SK-N-SH (cell line): ENCODE measurements around the gene PUDP. TPM values are rescaled to one million over a fixed set of nuclear protein-coding genes. Genes with fewer than 3 reads are reported as not detected.

ENCODE experiments used
- CTCF ChIA-PET: fragments of 300-600, 350-600 bp; formaldehyde crosslinking; extraction: SDS; loops from one replicate; lab custom pipeline; 2021; lab: Yijun Ruan, JAX
- POLR2A ChIA-PET: fragments of 350-600 bp; sonication (Branson Sonifier 250); formaldehyde crosslinking; extraction: SDS; loops from one replicate; lab custom pipeline; 2020; ENCODE audit warnings: antibody characterized with exemption, inconsistent platforms; lab: Yijun Ruan, JAX
- DNase-seq: peaks from one replicate; pipeline ENCODE4 v3.0.0; 2012
- H2AFZ ChIP-seq: fragments of 200-600 bp; sonication (generic); 2 replicates; pipeline ENCODE4 v1.8.1; 2016; ENCODE audit warnings: antibody characterized with exemption, mild to moderate bottlenecking, low read depth
- H3F3A ChIP-seq: fragments of 200-600 bp; sonication (generic); replicated peaks from 2 replicates; pipeline ENCODE3; 2016; ENCODE audit warnings: antibody characterized with exemption, mild to moderate bottlenecking; ENCODE audit not compliant: insufficient read depth
- H3K27ac ChIP-seq, 2 experiments: fragments of 200-500 bp in 1 of 2; fragments of 200-600 bp in 1 of 2; sonication (Bioruptor generic) in 1 of 2; sonication (generic), shearing (Covaris generic) in 1 of 2; 2 replicates each; pipeline versions ENCODE4 v1.5.1 to v1.6.1; 2014 to 2016; ENCODE audit warnings: low read depth in 2 of 2, inconsistent platforms in 1 of 2, low read length in 1 of 2, mild to moderate bottlenecking in 1 of 2, mixed read lengths in 1 of 2
- H3K27me3 ChIP-seq: fragments of 200-600 bp; sonication (generic), shearing (Covaris generic); 2 replicates; pipeline ENCODE4 v1.6.1; 2016; ENCODE audit warnings: mixed run types; ENCODE audit not compliant: insufficient read depth
- H3K36me3 ChIP-seq, 2 experiments: fragments of 200-500 bp in 1 of 2; fragments of 200-600 bp in 1 of 2; sonication (Bioruptor generic) in 1 of 2; sonication (generic) in 1 of 2; replicated peaks in 1 of 2; 2 replicates each; pipeline versions ENCODE3 to v1.5.1; 2014 to 2016; ENCODE audit warnings: low read length in 1 of 2, mild to moderate bottlenecking in 1 of 2; ENCODE audit not compliant: insufficient read depth in 2 of 2, control insufficient read depth in 1 of 2
- H3K4me1 ChIP-seq, 2 experiments: fragments of 200-500 bp in 1 of 2; fragments of 200-600 bp in 1 of 2; sonication (Bioruptor generic) in 1 of 2; sonication (generic), shearing (Covaris generic) in 1 of 2; 2 replicates each; pipeline versions ENCODE4 v1.5.1 to v1.6.1; 2014 to 2016; ENCODE audit warnings: low read depth in 1 of 2, low read length in 1 of 2, mixed run types in 1 of 2; ENCODE audit not compliant: insufficient read depth in 2 of 2, control insufficient read depth in 1 of 2
- H3K4me2 ChIP-seq: fragments of 200-600 bp; sonication (generic), shearing (Covaris generic); 2 replicates; pipeline ENCODE4 v1.6.1; 2017; ENCODE audit warnings: mixed run types
- H3K4me3 ChIP-seq, 2 experiments: fragments of 200-500 bp in 1 of 2; fragments of 200-600 bp in 1 of 2; sonication (Bioruptor generic) in 1 of 2; sonication (generic), shearing (Covaris generic) in 1 of 2; 2 replicates each; pipeline versions ENCODE4 v1.5.1 to v1.8.1; 2014 to 2016; ENCODE audit warnings: low read depth in 2 of 2, inconsistent platforms in 1 of 2, low read length in 1 of 2, mild to moderate bottlenecking in 1 of 2, mixed read lengths in 1 of 2, moderate library complexity in 1 of 2
- H3K79me2 ChIP-seq: fragments of 200-600 bp; sonication (generic); 2 replicates; pipeline ENCODE4 v1.8.1; 2017; ENCODE audit warnings: mild to moderate bottlenecking; ENCODE audit not compliant: insufficient read depth
- H3K9ac ChIP-seq: fragments of 200-600 bp; sonication (generic); 2 replicates; pipeline ENCODE4 v1.6.1; 2017; ENCODE audit warnings: mixed run types
- H3K9me2 ChIP-seq: fragments of 200-600 bp; sonication (generic); 2 replicates; pipeline ENCODE4 v1.6.1; 2017; ENCODE audit warnings: mixed run types
- H3K9me3 ChIP-seq: fragments of 200-600 bp; sonication (generic); 2 replicates; pipeline ENCODE4 v1.6.1; 2017; ENCODE audit warnings: mixed run types, mild to moderate bottlenecking, moderate library complexity
- H4K20me1 ChIP-seq: fragments of 200-600 bp; sonication (generic); 2 replicates; pipeline ENCODE4 v1.6.1; 2017; ENCODE audit warnings: mild to moderate bottlenecking, mixed run types; ENCODE audit not compliant: insufficient read depth
- CHD2 ChIP-seq: fragments of 150-350 bp; IDR thresholded peaks from 2 replicates; pipeline ENCODE4 v1.6.1; 2018; ENCODE audit warnings: low read length; ENCODE audit not compliant: partially characterized antibody
- EP300 ChIP-seq, 2 experiments: IDR thresholded peaks; 2 replicates each; pipeline versions ENCODE4 v1.4.0 to v1.6.1; 2012; ENCODE audit warnings: borderline replicate concordance in 1 of 2, low read depth in 1 of 2, low read length in 1 of 2
- EZH2phosphoT487 ChIP-seq: fragments of 200-600 bp; sonication (generic); IDR thresholded peaks from 2 replicates; pipeline ENCODE4 v1.6.1; 2017; ENCODE audit warnings: low read depth, mixed run types, mild to moderate bottlenecking, antibody characterized with exemption, moderate library complexity, borderline replicate concordance
- FOXM1 ChIP-seq: IDR thresholded peaks from 2 replicates; pipeline ENCODE4 v1.4.0; 2012; ENCODE audit warnings: low read depth, mild to moderate bottlenecking
- GABPA ChIP-seq: IDR thresholded peaks from 2 replicates; pipeline ENCODE4 v1.4.0; 2012; ENCODE audit warnings: low read depth, mild to moderate bottlenecking
- JUND ChIP-seq: IDR thresholded peaks from 2 replicates; pipeline ENCODE4 v1.4.0; 2012
- MXI1 ChIP-seq: IDR thresholded peaks from 2 replicates; pipeline ENCODE4 v1.6.1; 2012; ENCODE audit warnings: mild to moderate bottlenecking, low read depth, low read length, improper control_type of control experiment
- NRF1 ChIP-seq: IDR thresholded peaks from 2 replicates; pipeline ENCODE4 v1.6.1; 2012; ENCODE audit warnings: low read depth, mild to moderate bottlenecking, low read length
- POLR2AphosphoS5 ChIP-seq: IDR thresholded peaks from 2 replicates; pipeline ENCODE4 v1.6.1; 2012; ENCODE audit warnings: low read depth, low read length
- RXRA ChIP-seq: IDR thresholded peaks from 2 replicates; pipeline ENCODE4 v1.4.0; 2012; ENCODE audit warnings: low read depth, mild to moderate bottlenecking, borderline replicate concordance
- TAF1 ChIP-seq: IDR thresholded peaks from 2 replicates; pipeline ENCODE4 v1.6.1; 2012; ENCODE audit warnings: low read depth, mild to moderate bottlenecking, low read length, moderate library complexity, borderline replicate concordance
- TCF12 ChIP-seq: IDR thresholded peaks from 2 replicates; pipeline ENCODE4 v1.4.0; 2012
- TEAD4 ChIP-seq: IDR thresholded peaks from 2 replicates; pipeline ENCODE4 v1.4.0; 2012; ENCODE audit warnings: mild to moderate bottlenecking, borderline replicate concordance; ENCODE audit not compliant: insufficient read depth
- USF1 ChIP-seq: IDR thresholded peaks from 2 replicates; pipeline ENCODE4 v1.4.0; 2012; ENCODE audit warnings: low read depth, borderline replicate concordance
- YY1 ChIP-seq: IDR thresholded peaks from 2 replicates; pipeline ENCODE4 v1.4.0; 2012; ENCODE audit warnings: low read depth, mild to moderate bottlenecking
- WGBS: methylation state at CpG from one replicate; pipeline ENCODE4 v1.1.6; 2017; ENCODE audit warnings: low lambda C conversion rate; 5-methylcytosine and 5-hydroxymethylcytosine counted together
- polyA plus RNA-seq, 3 experiments: library from polyadenylated mRNA; depleted of rRNA; stranded (reverse); fragments of >200 nt; gene quantifications; 2 replicates each; pipeline ENCODE4 v1.2.3, GENCODE V29; 2012
- TF ChIP-seq, protein P1 (sequence below): fragments of 200-600 bp; sonication (generic); IDR thresholded peaks from 2 replicates; pipeline ENCODE4 v1.6.1; 2017; ENCODE audit warnings: antibody characterized with exemption, mild to moderate bottlenecking, moderate library complexity
- TF ChIP-seq, protein P2 (sequence below): fragments of 150-350 bp; IDR thresholded peaks from 2 replicates; pipeline ENCODE4 v1.6.1; 2017; ENCODE audit warnings: antibody characterized with exemption, low read length, low read depth, borderline replicate concordance
- TF ChIP-seq, protein P3 (sequence below): IDR thresholded peaks from 2 replicates; pipeline ENCODE4; 2012

The PUDP gene
- polyA plus RNA-seq, 1 of the 3 experiments (the other 2 are of a cell fraction) = 23.0 TPM

DNA sequence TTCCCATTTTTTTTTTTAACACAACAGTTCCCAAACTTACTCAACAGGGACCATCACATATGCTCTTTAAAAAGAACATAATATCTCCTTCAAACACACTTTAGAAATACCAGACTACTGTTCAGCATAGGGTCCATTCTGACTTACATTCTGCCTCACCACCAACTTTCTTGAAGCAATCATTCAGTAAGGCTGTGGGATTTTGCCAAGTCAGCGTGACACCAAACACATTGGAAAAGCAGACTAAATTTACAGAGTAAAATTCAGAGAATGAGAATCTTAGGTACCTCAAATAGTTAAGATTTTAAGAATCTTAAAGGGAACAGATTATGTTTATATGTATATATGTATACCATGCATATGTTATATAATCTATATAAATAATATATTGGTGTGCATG lies 7.2 kb upstream of the PUDP start:
- Histone ChIP-seq H3K4me3 (no peak overlapping the region), H3K4me1 (no peaks in the 10 kb centered on the region), H3K9ac (no peak overlapping the region), H3K27ac (no peak overlapping the region), H3K79me2 (no peaks in the 10 kb centered on the region), H3K27me3 (no peaks in the 10 kb centered on the region), H3K36me3 (no peaks in the 10 kb centered on the region), H4K20me1 (no peaks in the 10 kb centered on the region), H3F3A (no peaks in the 10 kb centered on the region), H2AFZ (no peak overlapping the region), H3K9me3 (no peaks in the 10 kb centered on the region), H3K9me2 (no peaks in the 10 kb centered on the region), H3K4me2 (no peak overlapping the region)
- ChIA-PET CTCF (interaction anchor here (1.2 kb wide), 1 partner anchor 9 kb away, joined by 4 read pairs; no protein-coding TSS in a partner anchor), POLR2A (no interaction called here)
- WGBS = 48% methylated on average over 1 of the region's 1 CpG
- no peak for DNase-seq
- TF ChIP-seq EP300 (IDR thresholded peaks at IDR 0.05; ENCODE audit: borderline replicate concordance in 1 of 2, low read depth in 1 of 2, low read length in 1 of 2) = no peak
- no peak for TF ChIP-seq TEAD4
- no peak for TF ChIP-seq TAF1
- TF ChIP-seq CHD2 = no peak
- no peak for TF ChIP-seq POLR2AphosphoS5
- TF ChIP-seq, protein P1, sequence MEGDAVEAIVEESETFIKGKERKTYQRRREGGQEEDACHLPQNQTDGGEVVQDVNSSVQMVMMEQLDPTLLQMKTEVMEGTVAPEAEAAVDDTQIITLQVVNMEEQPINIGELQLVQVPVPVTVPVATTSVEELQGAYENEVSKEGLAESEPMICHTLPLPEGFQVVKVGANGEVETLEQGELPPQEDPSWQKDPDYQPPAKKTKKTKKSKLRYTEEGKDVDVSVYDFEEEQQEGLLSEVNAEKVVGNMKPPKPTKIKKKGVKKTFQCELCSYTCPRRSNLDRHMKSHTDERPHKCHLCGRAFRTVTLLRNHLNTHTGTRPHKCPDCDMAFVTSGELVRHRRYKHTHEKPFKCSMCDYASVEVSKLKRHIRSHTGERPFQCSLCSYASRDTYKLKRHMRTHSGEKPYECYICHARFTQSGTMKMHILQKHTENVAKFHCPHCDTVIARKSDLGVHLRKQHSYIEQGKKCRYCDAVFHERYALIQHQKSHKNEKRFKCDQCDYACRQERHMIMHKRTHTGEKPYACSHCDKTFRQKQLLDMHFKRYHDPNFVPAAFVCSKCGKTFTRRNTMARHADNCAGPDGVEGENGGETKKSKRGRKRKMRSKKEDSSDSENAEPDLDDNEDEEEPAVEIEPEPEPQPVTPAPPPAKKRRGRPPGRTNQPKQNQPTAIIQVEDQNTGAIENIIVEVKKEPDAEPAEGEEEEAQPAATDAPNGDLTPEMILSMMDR = no peak
- no peak for TF ChIP-seq FOXM1
- no peak for TF ChIP-seq YY1
- no peak for TF ChIP-seq JUND
- no peak for TF ChIP-seq EZH2phosphoT487
- TF ChIP-seq MXI1 = no peak
- no peak for TF ChIP-seq RXRA
- TF ChIP-seq NRF1 = no peak
- TF ChIP-seq, protein P2, sequence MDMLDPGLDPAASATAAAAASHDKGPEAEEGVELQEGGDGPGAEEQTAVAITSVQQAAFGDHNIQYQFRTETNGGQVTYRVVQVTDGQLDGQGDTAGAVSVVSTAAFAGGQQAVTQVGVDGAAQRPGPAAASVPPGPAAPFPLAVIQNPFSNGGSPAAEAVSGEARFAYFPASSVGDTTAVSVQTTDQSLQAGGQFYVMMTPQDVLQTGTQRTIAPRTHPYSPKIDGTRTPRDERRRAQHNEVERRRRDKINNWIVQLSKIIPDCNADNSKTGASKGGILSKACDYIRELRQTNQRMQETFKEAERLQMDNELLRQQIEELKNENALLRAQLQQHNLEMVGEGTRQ = no peak
- TF ChIP-seq, protein P3, sequence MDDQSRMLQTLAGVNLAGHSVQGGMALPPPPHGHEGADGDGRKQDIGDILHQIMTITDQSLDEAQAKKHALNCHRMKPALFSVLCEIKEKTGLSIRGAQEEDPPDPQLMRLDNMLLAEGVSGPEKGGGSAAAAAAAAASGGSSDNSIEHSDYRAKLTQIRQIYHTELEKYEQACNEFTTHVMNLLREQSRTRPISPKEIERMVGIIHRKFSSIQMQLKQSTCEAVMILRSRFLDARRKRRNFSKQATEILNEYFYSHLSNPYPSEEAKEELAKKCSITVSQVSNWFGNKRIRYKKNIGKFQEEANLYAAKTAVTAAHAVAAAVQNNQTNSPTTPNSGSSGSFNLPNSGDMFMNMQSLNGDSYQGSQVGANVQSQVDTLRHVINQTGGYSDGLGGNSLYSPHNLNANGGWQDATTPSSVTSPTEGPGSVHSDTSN = no peak
- TF ChIP-seq USF1 = no peak
- no peak for TF ChIP-seq TCF12
- TF ChIP-seq GABPA = no peak
